Vagina (tissue), 2 donors: ENCODE measurements around the gene MELK. TPM values are rescaled to one million over a fixed set of nuclear protein-coding genes. Genes with fewer than 3 reads are reported as not detected.

Source experiments
- DNase-seq, 2 donors: peaks; one replicate each; pipeline ENCODE4 v3.0.0-alpha.2; 2017; ENCODE audit errors: extremely low spot score in 2 of 2
- H3K27ac ChIP-seq: fragments of 200-600 bp; sonication (generic); one replicate; pipeline ENCODE4 v1.5.1; 2019
- H3K27me3 ChIP-seq: fragments of 200-600 bp; sonication (generic); one replicate; pipeline ENCODE4 v1.5.1; 2019
- H3K36me3 ChIP-seq, 2 donors: fragments of 200-600 bp; sonication (generic); one replicate each; pipeline ENCODE4 v1.5.1; 2017 to 2019
- H3K4me1 ChIP-seq: fragments of 200-600 bp; sonication (generic); one replicate; pipeline ENCODE4 v1.5.1; 2019
- H3K4me3 ChIP-seq, 2 donors: fragments of 200-600 bp; sonication (generic); 1 replicate in 1 of 2; 2 replicates in 1 of 2; pipeline ENCODE4 v1.5.1; 2016 to 2019
- H3K9me3 ChIP-seq: fragments of 200-600 bp; sonication (generic); one replicate; pipeline ENCODE4 v1.5.1; 2019
- CTCF ChIP-seq, 3 experiments: fragments of 450-650 bp in 2 of 3; fragments of 200-600 bp in 1 of 3; sonication (generic) in 1 of 3; IDR thresholded peaks; one replicate each; pipeline ENCODE4 v1.5.1; 2017 to 2019; ENCODE audit warnings: antibody characterized with exemption in 3 of 3, mild to moderate bottlenecking in 2 of 3, moderate library complexity in 2 of 3
- POLR2A ChIP-seq, 2 donors: fragments of 450-650 bp; IDR thresholded peaks; one replicate each; pipeline ENCODE4 v1.6.1; 2017; ENCODE audit warnings: antibody characterized with exemption in 2 of 2, mild to moderate bottlenecking in 2 of 2, moderate library complexity in 2 of 2
- POLR2AphosphoS5 ChIP-seq, 2 donors: sonication (generic); formaldehyde crosslinking; IDR thresholded peaks; one replicate each; pipeline ENCODE4 v1.9.0; 2017; ENCODE audit warnings: antibody characterized with exemption in 2 of 2, mild to moderate bottlenecking in 2 of 2, low read depth in 1 of 2; ENCODE audit not compliant: insufficient read depth in 1 of 2
- intact Hi-C: fragments of 100-400 bp; cut with DNase I; formaldehyde crosslinking; loops from one replicate; pipeline ENCODE4 v1.15.1; 2023
- total RNA-seq: library from RNA; depleted of rRNA; stranded (reverse); fragments of >200 nt; gene quantifications from one replicate; pipeline ENCODE4 v1.2.3, GENCODE V29; 2016

The MELK gene
- total RNA-seq, 1 donor from 2014 or later, result 2.9 TPM

- intact Hi-C loops, result loop anchor here (10.0 kb wide), 1 partner anchor 1171 kb away; no protein-coding TSS in a partner anchor
- no peak overlapping the region for H3K27ac ChIP-seq
- TF ChIP-seq POLR2A (IDR thresholded peaks at IDR 0.05) (no peak), CTCF (IDR thresholded peaks at IDR 0.05) (no peak), POLR2AphosphoS5 (IDR thresholded peaks at IDR 0.05; ENCODE audit: insufficient read depth in 1 of 2, low read depth in 1 of 2) (no peak)
- no peaks in the 10 kb centered on the region for H3K27me3 ChIP-seq
- H3K9me3 ChIP-seq, result no peaks in the 10 kb centered on the region
- no peaks in the 10 kb centered on the region for H3K36me3 ChIP-seq
- no peaks in the 10 kb centered on the region for H3K4me1 ChIP-seq
- no peak for DNase-seq
- no peak overlapping the region for H3K4me3 ChIP-seq
These were observed 131.5 kb downstream of the MELK start for GRCh38 chr9:36704148-36704547.

GRCh38 chr9:36713515-36714490 is 141.1 kb downstream of the MELK start:
- Histone ChIP-seq H3K27ac (no peak overlapping the region), H3K27me3 (no peaks in the 10 kb centered on the region), H3K36me3 (no peaks in the 10 kb centered on the region), H3K9me3 (no peaks in the 10 kb centered on the region), H3K4me1 (no peaks in the 10 kb centered on the region), H3K4me3 (no peak overlapping the region)
- no peak for TF ChIP-seq POLR2AphosphoS5 (IDR thresholded peaks at IDR 0.05; ENCODE audit: insufficient read depth in 1 of 2, low read depth in 1 of 2)
- TF ChIP-seq CTCF (IDR thresholded peaks at IDR 0.05), result no peak
- TF ChIP-seq POLR2A (IDR thresholded peaks at IDR 0.05), result no peak
- DNase-seq, result no peak
- intact Hi-C loops, result no loop called here

- Histone ChIP-seq H3K9me3 (no peaks in the 10 kb centered on the region), H3K27me3 (no peaks in the 10 kb centered on the region), H3K4me3 (no peak overlapping the region), H3K4me1 (no peaks in the 10 kb centered on the region), H3K36me3 (no peaks in the 10 kb centered on the region), H3K27ac (no peak overlapping the region)
- DNase-seq, result no peak
- intact Hi-C loops, result no loop called here
- TF ChIP-seq CTCF (IDR thresholded peaks at IDR 0.05) (no peak), POLR2AphosphoS5 (IDR thresholded peaks at IDR 0.05; ENCODE audit: insufficient read depth in 1 of 2, low read depth in 1 of 2) (no peak)
These were observed 143.8 kb downstream of the MELK start for GRCh38 chr9:36716496-36716895.

GRCh38 chr9:36717276-36717675 is 144.6 kb downstream of the MELK start:
- Histone ChIP-seq H3K27ac (no peak overlapping the region), H3K9me3 (no peaks in the 10 kb centered on the region), H3K4me3 (no peak overlapping the region), H3K36me3 (no peaks in the 10 kb centered on the region), H3K4me1 (no peaks in the 10 kb centered on the region), H3K27me3 (no peaks in the 10 kb centered on the region)
- intact Hi-C loops, result no loop called here
- no peak for DNase-seq
- TF ChIP-seq CTCF (IDR thresholded peaks at IDR 0.05) (no peak), POLR2AphosphoS5 (IDR thresholded peaks at IDR 0.05; ENCODE audit: insufficient read depth in 1 of 2, low read depth in 1 of 2) (no peak), POLR2A (IDR thresholded peaks at IDR 0.05) (no peak)

GRCh38 chr9:36718612-36719011 is 145.9 kb downstream of the MELK start:
- no peaks in the 10 kb centered on the region for H3K9me3 ChIP-seq
- H3K27ac ChIP-seq, result no peak overlapping the region
- H3K36me3 ChIP-seq, result no peaks in the 10 kb centered on the region
- H3K27me3 ChIP-seq, result no peaks in the 10 kb centered on the region
- no peak overlapping the region for H3K4me3 ChIP-seq
- TF ChIP-seq CTCF (IDR thresholded peaks at IDR 0.05) (no peak), POLR2A (IDR thresholded peaks at IDR 0.05) (no peak)
- no peak for DNase-seq
- no peaks in the 10 kb centered on the region for H3K4me1 ChIP-seq
- intact Hi-C loops, result no loop called here
